Vagina (tissue), 2 donors: Measurements from ENCODE around the gene TM9SF4. TPM values are rescaled to one million over a fixed set of nuclear protein-coding genes. Genes with fewer than 3 reads are reported as not detected.

Experiments
- DNase-seq, 2 donors: peaks; one replicate each; pipeline ENCODE4 v3.0.0-alpha.2; 2017; ENCODE audit errors: extremely low spot score in 2 of 2
- H3K27ac ChIP-seq: fragments of 200-600 bp; sonication (generic); one replicate; pipeline ENCODE4 v1.5.1; 2019
- H3K27me3 ChIP-seq: fragments of 200-600 bp; sonication (generic); one replicate; pipeline ENCODE4 v1.5.1; 2019
- H3K36me3 ChIP-seq, 2 donors: fragments of 200-600 bp; sonication (generic); one replicate each; pipeline ENCODE4 v1.5.1; 2017 to 2019
- H3K4me1 ChIP-seq: fragments of 200-600 bp; sonication (generic); one replicate; pipeline ENCODE4 v1.5.1; 2019
- H3K4me3 ChIP-seq, 2 donors: fragments of 200-600 bp; sonication (generic); 1 replicate in 1 of 2; 2 replicates in 1 of 2; pipeline ENCODE4 v1.5.1; 2016 to 2019
- H3K9me3 ChIP-seq: fragments of 200-600 bp; sonication (generic); one replicate; pipeline ENCODE4 v1.5.1; 2019
- CTCF ChIP-seq, 3 experiments: fragments of 450-650 bp in 2 of 3; fragments of 200-600 bp in 1 of 3; sonication (generic) in 1 of 3; IDR thresholded peaks; one replicate each; pipeline ENCODE4 v1.5.1; 2017 to 2019; ENCODE audit warnings: antibody characterized with exemption in 3 of 3, mild to moderate bottlenecking in 2 of 3, moderate library complexity in 2 of 3
- POLR2A ChIP-seq, 2 donors: fragments of 450-650 bp; IDR thresholded peaks; one replicate each; pipeline ENCODE4 v1.6.1; 2017; ENCODE audit warnings: antibody characterized with exemption in 2 of 2, mild to moderate bottlenecking in 2 of 2, moderate library complexity in 2 of 2
- POLR2AphosphoS5 ChIP-seq, 2 donors: sonication (generic); formaldehyde crosslinking; IDR thresholded peaks; one replicate each; pipeline ENCODE4 v1.9.0; 2017; ENCODE audit warnings: antibody characterized with exemption in 2 of 2, mild to moderate bottlenecking in 2 of 2, low read depth in 1 of 2; ENCODE audit not compliant: insufficient read depth in 1 of 2
- intact Hi-C: fragments of 100-400 bp; cut with DNase I; formaldehyde crosslinking; loops from one replicate; pipeline ENCODE4 v1.15.1; 2023
- total RNA-seq: library from RNA; depleted of rRNA; stranded (reverse); fragments of >200 nt; gene quantifications from one replicate; pipeline ENCODE4 v1.2.3, GENCODE V29; 2016

TM9SF4 gene
- total RNA-seq, 1 donor from 2014 or later = 32.2 TPM

- Histone ChIP-seq H3K27me3 (no peaks in the 10 kb centered on the region), H3K4me1 (peaks cover 47% of the 10 kb centered on the region), H3K9me3 (no peaks in the 10 kb centered on the region), H3K27ac (no peak overlapping the region), H3K36me3 (no peaks in the 10 kb centered on the region), H3K4me3 (no peak overlapping the region)
- TF ChIP-seq POLR2AphosphoS5 (IDR thresholded peaks at IDR 0.05; ENCODE audit: insufficient read depth in 1 of 2, low read depth in 1 of 2) (no peak), POLR2A (IDR thresholded peaks at IDR 0.05) (no peak), CTCF (IDR thresholded peaks at IDR 0.05) (no peak)
- intact Hi-C loops = no loop called here
- no peak for DNase-seq
These were observed 1.7 kb downstream of the TM9SF4 start for GRCh38 chr20:32111156-32111686.

GRCh38 chr20:32111753-32112152 is 2.2 kb downstream of the TM9SF4 start:
- no peaks in the 10 kb centered on the region for H3K9me3 ChIP-seq
- H3K4me3 ChIP-seq = no peak overlapping the region
- no peak overlapping the region for H3K27ac ChIP-seq
- H3K27me3 ChIP-seq = no peaks in the 10 kb centered on the region
- TF ChIP-seq POLR2AphosphoS5 (IDR thresholded peaks at IDR 0.05; ENCODE audit: insufficient read depth in 1 of 2, low read depth in 1 of 2) = no peak
- no peak for TF ChIP-seq CTCF (IDR thresholded peaks at IDR 0.05)
- no peak for TF ChIP-seq POLR2A (IDR thresholded peaks at IDR 0.05)
- intact Hi-C loops = no loop called here
- no peak for DNase-seq
- no peaks in the 10 kb centered on the region for H3K36me3 ChIP-seq
- peaks cover 50% of the 10 kb centered on the region for H3K4me1 ChIP-seq

- no peaks in the 10 kb centered on the region for H3K9me3 ChIP-seq
- no peak for TF ChIP-seq CTCF (IDR thresholded peaks at IDR 0.05)
- no peaks in the 10 kb centered on the region for H3K36me3 ChIP-seq
- intact Hi-C loops = no loop called here
- DNase-seq = no peak
- H3K27me3 ChIP-seq = no peaks in the 10 kb centered on the region
- peaks cover 61% of the 10 kb centered on the region for H3K4me1 ChIP-seq
- no peak overlapping the region for H3K27ac ChIP-seq
- H3K4me3 ChIP-seq = no peak overlapping the region
These were observed 3.3 kb downstream of the TM9SF4 start for GRCh38 chr20:32112841-32113240.

- H3K4me1 ChIP-seq = peaks cover 63% of the 10 kb centered on the region
- no peak for TF ChIP-seq POLR2A (IDR thresholded peaks at IDR 0.05)
- no peak for TF ChIP-seq POLR2AphosphoS5 (IDR thresholded peaks at IDR 0.05; ENCODE audit: insufficient read depth in 1 of 2, low read depth in 1 of 2)
- TF ChIP-seq CTCF (IDR thresholded peaks at IDR 0.05) = no peak
- H3K36me3 ChIP-seq = no peaks in the 10 kb centered on the region
- H3K9me3 ChIP-seq = no peaks in the 10 kb centered on the region
- intact Hi-C loops = no loop called here
- no peak overlapping the region for H3K4me3 ChIP-seq
- H3K27me3 ChIP-seq = no peaks in the 10 kb centered on the region
- no peak for DNase-seq
- no peak overlapping the region for H3K27ac ChIP-seq
These were observed 4.2 kb downstream of the TM9SF4 start for GRCh38 chr20:32113591-32114260.

- no peak overlapping the region for H3K4me3 ChIP-seq
- no peaks in the 10 kb centered on the region for H3K27me3 ChIP-seq
- intact Hi-C loops = no loop called here
- H3K4me1 ChIP-seq = peaks cover 63% of the 10 kb centered on the region
- TF ChIP-seq CTCF (IDR thresholded peaks at IDR 0.05) (no peak), POLR2A (IDR thresholded peaks at IDR 0.05) (no peak)
- no peak overlapping the region for H3K27ac ChIP-seq
- no peaks in the 10 kb centered on the region for H3K36me3 ChIP-seq
- DNase-seq = no peak
- no peaks in the 10 kb centered on the region for H3K9me3 ChIP-seq
These were observed 4.9 kb downstream of the TM9SF4 start for GRCh38 chr20:32114305-32114960.
